Muscle of back (tissue), 11 donors: ENCODE results near the gene CLMN. TPM values are rescaled to one million over a fixed set of nuclear protein-coding genes. Genes with fewer than 3 reads are reported as not detected.
"Not testable (repeated sequence)": the region's sequence is repeated elsewhere in the genome, so short reads cannot be mapped to it uniquely, and the experiment has no call there.

Experiments
- DNase-seq, 3 donors: peaks; one replicate each; pipeline versions ENCODE4 v3.0.0 to v3.0.0-alpha.2; 2013
- polyA plus RNA-seq, 10 donors: library from polyadenylated mRNA; unstranded; fragments of 120-200 nt; gene quantifications; one replicate each; pipeline ENCODE4 v1.2.1, GENCODE V29; 2013; ENCODE audit not compliant: insufficient read length in 10 of 10

Gene CLMN
- polyA plus RNA-seq, 10 donors = 1.6 to 4.6 (median 3.0) TPM

DNA sequence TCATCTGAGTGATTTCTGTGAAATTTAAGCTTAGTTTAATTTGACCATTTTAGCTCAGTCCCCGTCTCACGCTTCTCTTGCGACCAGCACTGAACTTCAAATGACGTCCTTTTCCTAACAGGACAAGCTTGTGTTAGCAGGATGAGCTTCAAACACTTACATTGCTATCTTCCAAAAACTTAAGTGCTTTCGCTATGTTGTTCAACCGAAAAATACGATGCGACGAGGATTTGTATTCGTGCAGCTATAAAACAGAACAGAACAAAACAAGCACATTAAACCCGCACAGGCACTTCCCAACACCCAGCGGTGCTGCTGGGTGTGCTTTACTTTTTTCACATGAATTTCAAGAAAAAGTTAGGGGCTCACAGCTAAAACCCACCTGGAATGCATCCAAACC lies 98.2 kb downstream of the CLMN start:
- peak in 2 of 3 donors; percentile 44 to 80 for DNase-seq

DNA sequence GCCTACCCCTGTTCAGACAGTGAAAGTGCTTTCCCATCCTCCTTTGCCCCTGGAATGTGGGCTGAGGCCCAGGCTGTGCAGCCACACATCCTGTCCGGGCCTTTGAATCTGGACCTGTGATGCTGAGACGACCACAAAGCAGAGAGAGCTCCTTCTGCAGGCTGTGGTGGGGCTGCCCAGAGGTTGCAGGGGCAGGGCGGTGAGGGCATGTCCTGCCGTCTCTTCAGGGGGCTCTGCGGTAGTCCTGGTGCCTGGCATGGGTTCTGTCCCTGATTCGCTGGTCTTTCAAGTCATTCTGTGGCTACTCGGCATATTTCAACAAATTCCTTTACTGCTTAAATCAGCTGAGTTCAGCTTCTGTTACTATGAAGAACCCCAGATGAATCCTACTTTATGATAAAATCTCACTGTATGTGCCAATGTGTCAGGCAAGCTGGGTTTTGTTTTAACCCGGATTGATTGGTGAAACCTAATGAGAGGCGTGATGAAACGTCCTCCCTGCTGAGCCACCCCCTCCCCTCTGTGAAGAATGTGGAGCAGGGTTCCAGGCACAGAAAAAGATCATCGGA lies 99.0 kb downstream of the CLMN start:
- peak in 1 of 3 donors; percentile 41 for DNase-seq

DNA sequence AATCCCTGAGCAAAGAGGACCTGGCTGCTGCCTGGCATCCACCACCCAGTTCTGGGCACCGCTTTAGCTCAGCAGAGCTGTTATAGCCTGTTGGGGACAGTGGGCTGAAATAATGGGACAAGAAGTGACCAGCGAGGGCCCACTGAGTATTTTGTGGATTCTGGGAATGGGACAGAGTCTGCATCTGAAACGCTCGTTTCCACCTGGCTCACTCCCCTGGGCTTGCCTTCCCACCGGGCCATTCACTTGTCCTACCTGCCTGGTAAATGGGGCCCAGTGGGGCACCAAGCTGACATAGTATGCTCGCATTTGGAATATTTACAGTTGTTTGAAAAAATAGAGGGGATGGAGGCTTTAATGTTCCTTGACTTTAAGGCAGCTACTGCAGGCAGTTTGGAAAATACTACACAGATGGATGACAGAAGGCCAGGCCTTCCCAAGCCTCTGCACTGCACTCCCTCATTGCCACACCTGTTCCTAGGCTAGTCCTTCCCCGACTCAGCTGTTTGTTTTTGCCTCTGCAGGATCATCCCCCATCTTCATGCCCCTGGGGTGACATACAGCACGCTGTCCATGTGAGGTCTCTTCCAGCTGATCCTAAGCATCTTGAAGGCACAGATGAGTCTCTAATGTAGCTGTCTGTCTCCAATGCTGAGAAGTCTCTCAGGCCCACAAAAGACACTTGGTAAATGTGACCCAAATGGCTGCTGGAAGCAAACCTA lies 101.1 kb downstream of the CLMN start:
- no peak for DNase-seq

DNA sequence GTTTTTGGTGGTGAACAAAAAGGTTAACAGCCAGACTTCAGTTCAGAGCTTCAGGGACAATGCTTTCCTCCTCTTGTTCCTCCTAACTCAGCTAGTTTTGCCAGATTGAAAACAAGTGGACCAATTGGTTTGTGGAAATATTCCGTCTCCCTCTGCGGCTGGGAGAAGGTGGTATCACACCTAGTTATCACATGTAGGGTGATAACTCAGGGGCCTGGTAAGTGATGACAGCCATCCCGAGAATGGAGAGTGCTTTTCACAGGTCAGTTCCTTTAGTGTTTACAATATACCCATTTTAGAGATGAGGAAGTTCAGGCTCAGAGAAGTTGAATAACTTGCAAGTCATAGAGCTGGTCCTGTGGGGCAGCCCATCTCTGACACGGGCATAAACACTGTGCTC lies 101.7 kb downstream of the CLMN start:
- DNase-seq = no peak

DNA sequence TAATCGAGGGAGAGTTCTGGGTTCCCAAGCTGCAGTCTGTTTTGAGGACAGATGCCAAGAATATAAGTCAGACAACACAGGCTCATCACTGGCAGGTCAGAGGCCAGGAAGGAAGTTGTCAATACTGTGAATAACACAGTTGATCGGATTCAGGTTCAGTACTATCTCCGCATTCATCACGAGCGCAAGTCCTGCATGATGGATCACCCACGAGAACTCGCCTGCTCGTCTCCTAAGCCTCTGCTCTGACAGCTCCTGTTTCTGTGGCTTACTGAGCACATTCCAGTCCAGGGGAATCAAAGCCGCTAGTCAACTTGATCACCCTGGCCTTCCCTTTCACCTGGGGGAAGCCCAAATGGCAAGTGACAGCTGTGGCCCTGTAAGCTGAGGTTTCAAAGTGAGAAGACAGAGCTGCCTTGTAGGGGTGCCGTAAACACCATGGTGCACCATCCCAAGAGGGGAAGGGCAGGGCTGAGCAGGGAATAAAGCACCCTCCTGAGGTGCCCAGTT lies 102.3 kb downstream of the CLMN start:
- DNase-seq = no peak

DNA sequence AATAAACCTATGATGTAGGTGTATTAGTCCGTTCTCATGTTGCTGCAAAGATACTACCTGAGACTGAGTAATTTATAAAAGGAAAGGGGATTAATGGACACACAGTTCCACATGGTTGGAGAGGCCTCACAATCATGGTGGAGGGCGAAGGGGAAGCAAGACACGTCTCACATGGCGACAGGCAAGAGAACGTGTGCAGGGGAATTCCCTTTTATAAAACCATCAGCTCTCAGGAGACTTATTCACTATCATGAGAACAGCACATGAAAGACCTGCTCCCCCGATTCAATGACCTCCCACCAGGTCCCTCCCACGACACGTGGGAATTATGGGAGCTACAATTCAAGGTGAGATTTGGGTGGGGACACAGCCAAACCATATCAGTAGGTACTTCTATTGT lies 103.7 kb downstream of the CLMN start:
- no peak for DNase-seq

DNA sequence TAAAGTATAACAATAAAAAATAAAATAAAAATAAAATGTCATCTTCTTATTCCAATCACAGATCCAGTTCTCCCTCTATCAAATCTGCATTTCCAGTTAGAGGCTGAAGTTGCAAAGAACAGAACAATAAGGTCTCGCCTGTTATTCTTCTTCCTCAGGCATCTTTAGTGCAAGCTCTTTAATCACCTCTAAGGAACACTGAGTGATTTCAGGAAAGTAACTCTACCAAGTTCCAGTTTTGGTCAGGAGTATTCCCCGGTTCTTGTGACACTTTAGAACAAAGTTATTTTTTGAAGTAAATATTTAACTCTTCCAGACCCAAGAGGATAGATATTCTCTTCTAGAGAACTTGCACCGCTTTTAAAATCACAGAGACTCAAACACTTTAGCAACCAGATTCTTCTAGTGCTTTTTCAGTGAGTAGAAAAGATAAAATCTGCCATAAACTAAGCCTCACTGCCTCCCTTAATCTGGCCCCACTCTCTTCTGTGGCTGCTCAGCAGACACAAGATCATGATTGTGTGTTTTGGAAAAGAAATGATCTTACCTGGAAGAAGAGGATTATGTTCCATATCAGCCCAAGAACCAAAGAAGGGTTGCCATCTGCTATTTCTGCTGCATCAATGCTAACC lies 104.5 kb downstream of the CLMN start:
- DNase-seq = no peak

DNA sequence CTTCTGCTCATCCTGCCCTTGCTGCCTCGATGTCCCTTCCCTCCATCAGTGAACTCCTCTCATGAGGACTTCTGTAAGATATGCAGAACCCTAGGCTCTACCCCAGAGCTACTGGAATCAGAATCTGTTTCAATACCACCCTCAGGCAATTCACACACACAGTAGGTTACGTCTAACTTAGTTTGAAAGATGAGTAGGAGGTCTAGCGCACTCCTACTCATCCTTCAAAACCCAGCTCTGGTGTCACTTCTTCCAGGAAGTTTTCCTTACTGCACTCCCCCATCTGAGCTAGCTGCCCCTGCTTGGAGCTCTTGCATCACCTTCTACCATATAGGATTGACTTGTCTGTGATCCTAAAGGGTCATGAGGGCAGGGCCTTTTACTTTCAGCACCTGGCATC lies 105.9 kb downstream of the CLMN start:
- no peak for DNase-seq

DNA sequence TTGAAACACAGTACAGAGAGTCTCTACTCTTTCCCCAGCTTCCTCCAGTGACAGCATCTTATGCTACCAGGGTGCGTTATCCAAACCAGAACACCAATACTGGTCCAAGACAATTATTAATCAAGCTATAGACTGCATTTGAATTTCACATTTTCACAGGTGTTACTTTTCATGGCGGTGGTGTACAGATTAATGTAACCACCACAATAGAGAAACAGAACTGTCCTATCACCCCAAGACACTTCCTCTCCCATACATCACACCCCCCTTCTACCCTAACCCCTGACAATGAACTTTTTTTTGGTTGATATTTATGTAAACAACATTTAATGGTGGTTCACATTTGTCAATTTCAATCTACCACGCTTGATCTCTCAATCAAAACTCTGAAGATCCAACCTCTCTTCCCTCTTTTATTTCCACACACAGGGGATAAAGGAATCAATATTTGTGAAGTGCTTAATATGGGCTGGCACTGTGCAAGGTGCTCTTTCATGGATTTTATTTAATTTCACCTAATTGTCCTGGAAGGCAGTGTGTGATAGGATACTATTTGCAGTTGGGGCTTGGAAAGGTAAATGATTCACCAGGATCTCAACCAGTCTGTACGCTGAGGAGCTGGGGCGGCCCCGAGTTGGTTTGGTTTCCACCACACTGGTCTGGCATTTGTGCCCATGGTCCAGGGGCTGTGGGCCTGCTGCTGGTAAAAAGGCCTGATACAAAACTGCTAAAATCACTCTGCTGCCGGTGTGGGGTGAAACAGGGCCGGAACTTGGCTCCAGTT lies 107.8 kb downstream of the CLMN start:
- DNase-seq = no peak

DNA sequence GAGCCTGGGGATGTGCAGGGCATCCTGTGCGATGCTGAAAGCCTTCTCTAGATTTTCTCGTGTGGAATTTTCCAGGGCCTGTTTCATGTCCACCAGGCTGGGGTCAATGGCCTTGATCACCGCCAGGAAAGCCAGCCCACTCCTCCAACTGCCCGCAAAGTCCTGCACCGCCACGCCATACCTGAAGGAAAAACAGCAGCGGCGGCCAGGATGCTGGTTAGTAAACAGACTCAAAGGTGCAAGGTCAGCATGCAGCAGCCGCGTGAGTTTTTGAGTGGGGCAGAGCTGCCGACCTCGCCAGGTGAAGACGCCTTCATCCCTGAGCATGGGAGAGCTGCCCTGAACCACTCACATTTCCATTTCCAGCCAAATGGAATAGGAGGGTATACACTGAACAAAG lies 109.0 kb downstream of the CLMN start:
- no peak for DNase-seq

DNA sequence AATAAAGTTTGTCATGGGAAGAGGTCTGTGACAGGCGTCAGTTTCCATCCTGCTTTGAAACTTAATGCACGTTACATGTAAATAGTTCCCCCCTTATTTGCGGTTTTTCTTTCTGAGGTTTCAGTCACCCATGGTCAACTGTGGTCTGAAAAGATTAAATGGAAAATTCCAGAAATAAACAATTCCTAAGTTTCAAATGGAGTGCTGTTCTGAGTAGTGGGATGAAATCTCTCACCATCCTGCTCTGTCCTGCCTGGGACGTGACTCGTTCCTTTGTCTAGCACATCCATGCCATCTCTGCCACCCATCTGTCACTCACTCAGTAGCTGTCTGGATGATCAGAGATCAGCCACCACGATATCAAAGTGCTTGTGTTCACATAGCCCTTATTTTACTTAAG lies 111.1 kb downstream of the CLMN start:
- DNase-seq = no peak

DNA sequence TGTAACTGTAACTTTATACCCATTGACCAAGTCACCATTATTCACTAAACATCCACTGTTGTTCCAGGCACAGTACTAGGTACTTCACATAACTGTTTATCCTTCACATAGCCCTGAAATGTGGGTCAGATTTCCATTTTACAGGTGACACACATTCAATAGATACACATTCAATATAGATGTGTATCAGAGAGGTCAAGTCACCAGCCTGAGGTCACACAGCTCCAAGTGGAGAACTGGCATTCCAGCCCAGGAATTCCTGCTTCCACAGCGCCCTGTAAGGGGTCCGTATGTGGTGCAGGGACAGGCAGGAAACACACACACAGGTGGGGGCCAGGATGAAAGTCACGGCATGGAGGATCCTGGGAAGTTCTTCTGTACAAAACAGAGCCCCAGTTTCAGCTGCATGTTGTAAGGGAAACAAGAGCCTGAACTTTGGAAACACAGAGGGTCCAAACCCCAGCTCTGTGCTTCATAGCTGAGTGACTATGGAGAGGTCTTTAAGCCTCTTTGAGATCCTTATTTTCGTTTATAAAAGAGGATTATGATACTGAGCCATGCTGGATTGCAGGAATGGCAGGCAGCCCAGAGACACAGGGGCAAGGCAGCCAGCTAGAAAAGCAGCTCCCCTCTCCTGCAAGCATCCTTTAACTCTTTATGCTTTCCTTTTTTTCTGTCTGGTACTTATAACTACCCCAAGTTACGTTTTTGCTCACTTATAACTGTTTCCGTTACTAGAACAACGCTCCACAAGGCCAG lies 112.1 kb downstream of the CLMN start:
- no peak for DNase-seq

DNA sequence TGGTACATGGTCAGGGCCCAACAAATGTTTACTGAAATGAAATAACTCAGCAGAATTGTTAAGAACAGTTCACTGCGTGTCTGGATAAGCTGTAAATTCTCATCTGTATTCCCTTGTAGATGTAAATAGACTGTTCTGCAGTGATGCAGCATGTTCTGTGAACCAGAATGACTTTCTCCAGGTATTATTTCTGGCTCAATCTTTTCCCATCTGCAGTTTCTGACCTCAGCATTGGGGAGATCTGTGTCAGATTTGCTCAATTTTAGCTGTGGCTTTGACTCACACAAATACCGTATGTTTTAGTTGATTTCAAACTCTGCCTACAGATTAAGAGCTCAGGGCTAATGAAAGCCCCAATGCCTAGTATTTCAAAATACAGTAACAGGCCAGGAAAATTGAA lies 113.2 kb downstream of the CLMN start:
- DNase-seq = no peak

DNA sequence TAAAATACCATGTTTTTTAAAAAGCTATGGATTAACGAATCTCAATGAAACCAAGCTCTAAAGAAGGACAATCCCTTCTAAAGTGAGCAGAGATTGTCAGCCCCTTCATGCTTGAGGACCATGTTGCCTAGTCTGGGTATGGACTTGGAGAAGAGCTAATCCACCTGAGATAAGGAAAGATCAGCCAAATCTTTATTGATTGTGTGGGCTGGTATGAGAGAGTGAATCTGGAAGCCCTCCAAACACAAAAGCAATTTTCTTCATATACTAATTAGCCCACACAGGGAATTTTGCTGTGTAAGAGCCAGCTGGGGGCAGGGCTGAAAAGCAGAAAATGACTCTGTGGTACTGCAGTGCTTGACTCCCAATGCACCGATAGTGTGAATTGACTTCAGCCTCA lies 115.0 kb downstream of the CLMN start:
- no peak for DNase-seq

DNA sequence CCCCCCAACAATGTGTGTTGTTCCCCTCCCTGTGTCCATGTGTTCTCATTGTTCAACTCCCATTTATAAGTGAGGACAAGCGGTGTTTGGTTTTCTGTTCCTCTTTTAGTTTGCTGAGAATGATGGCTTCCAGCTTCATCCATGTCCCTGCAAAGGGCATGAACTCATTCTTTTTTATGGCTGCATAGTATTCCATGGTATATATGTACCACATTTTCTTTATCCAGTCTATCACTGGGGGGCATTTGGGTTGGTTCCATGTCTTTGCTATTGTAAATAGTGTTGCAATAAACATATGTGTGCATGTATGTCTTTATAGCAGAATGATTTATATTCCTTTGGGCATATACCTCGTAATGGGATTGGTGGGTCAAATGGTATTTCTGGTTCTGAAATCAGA lies 118.0 kb downstream of the CLMN start:
- not testable (repeated sequence) for DNase-seq

DNA sequence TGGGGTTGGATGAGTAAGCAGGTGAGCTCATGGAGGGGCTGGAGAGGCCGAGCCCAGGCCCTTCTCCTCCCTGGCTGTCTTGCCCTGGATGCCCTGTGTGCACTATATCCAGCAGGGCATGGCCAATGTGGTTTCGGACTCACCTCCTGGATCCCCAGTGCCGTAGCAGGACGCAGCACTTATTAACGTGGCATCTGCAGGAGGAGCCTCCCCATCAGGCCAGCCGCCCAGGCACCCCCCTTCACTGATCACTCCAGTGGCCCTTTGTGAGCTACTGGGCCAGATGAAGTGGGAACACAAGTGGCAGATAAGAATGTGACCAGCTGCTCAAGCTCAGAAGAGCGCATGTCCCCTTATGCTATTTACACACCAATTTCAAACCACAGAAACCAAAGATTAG lies 119.3 kb downstream of the CLMN start:
- DNase-seq = no peak

DNA sequence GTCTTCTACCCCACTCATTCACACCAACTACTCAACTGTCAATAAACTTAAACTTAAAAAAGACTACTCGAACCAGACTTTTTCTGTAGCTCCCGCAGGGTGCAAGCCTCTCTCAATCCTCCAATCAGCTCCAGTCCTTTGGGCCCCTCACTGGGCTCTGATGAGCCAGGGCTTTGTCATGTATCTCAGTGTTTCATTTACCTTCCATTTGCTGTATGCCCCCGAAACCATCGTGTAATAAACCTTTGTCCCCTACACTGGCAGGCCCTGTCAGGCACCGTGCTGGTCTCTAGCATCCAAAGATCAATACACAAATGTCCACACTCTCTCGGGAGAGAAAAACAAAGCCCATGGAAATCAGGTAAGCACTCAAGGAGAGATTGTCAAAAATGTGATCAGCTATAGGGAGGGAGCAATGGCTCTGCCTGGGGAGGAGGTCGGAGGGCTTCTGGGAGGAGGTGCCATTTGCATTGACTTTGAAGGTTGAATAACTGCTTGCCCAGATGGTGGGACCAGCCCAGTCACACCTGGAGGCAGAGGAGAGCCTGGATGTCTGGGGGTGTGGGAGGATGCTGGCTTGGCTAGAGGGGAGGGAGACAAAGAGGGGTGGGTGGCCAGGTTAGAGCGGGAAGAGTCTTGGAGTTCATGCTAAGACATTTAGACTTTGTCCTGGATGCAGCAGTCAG lies 120.3 kb downstream of the CLMN start:
- DNase-seq = no peak

DNA sequence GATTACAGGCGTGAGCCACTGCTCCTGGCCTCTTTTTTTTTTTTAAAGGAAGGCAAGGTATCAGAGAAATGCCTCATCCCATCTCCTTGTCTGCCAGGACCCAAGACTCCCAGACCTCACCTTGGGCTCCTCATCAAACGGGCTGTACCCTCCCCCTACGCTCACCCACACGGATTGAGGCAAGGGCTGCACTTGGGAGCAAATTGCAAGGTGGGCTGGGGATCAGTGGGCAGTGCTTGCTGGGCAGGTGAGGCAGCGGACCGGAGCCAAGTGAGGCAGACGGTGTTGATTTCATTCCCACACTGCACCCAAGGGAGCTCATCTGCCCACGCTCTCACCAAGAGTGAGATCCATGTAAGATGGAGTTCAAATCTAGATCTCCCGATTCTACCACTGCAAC lies 121.4 kb downstream of the CLMN start:
- DNase-seq = no peak

DNA sequence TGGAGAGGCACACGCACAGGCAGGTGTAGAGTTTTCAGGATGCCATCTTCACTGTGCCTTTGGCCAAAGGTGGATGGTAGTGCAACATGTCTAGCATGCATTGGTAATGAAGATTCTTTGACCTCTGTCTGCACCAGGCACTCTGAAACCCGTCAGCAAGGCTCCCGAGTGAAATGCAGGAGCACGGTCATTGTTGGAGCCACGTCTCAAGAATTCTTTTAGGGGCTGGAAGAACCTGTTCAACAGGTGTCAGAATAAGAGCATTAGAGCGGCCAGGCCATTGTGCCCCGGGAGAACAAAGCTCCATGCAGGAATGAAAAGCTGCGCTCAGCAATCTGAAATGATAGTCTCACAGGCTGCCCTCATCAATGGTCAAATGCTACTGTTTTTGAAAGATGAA lies 122.2 kb downstream of the CLMN start:
- DNase-seq = no peak

DNA sequence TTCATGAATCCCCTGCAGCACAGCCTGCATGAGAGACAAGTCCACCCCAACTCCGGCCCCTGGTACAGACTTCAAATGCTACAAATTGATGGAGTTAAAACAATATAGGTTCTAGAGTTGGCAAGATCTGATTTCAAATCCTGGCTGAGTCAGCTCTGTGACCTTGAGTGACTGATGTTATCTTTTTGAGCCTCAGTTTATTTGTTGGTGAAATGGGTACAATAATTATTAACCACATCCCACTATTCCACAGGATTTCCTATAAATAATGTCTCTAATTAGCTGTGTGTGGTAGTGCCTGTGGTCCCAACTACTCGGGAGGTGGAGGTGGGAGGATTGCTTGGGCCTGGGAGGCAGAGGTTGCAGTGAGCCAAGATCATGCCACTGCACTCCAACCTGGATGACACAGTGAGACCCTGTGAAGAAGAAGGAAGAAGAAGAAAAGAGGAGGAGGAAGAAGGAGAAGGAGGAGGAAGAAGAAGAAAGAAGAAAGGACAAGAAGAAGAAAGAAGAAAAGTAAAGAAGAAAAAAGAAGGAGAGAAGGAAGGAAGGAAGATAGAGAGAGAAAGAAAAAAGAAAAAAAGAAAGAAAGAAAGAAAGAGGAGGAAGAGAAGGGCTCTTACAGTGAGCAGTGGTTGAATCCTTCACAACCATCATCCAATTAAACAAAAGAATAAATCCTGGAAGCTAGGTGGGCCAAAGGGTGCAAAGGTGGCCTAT lies 122.7 kb downstream of the CLMN start:
- DNase-seq = no peak
